Activated T-cell treated with anti-CD3 and anti-CD28 coated beads for 1 hour (primary cell): ENCODE data around the gene STEAP1.
"Not testable (repeated sequence)": the region's sequence is repeated elsewhere in the genome, so short reads cannot be mapped to it uniquely, and the experiment has no call there.

ENCODE experiments used
- DNase-seq: peaks from one replicate; pipeline ENCODE4 v3.0.0-alpha.2; 2020; ENCODE audit warnings: low read depth

STEAP1 gene

DNA sequence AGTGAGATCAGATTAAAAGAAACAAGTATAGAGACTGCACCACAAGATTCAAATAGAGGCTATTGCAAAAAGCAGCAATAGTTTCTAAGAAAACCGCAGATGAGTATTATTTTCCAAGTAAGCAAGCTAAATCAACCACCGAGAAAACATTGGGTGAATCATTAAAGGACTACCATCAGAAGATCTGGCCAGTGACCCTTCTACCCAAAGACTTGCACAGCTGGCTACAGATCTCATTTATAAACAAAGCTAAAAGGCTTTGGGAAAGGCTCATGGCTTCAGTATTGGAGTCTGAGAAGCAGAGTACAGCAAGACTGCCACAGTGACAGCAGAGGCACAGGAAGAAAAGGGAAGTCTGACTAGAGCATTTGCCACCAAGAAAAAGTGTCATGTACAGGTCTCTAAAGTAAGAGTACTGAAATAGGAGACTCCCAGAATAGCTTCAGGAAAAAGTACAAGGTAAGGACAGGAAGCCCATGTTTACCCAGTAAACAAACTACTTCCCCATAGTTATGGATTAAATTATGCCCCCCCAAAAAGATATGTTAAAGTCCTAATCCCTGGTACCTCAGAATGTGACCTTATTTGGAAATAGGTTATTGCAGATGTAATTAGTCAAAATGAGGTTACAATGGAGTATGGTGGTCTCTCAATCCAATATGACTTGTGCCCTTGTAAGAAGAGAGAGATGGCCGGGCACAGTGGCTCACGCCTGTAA lies 19.0 kb downstream of the STEAP1 start:
- DNase-seq, result no peak

DNA sequence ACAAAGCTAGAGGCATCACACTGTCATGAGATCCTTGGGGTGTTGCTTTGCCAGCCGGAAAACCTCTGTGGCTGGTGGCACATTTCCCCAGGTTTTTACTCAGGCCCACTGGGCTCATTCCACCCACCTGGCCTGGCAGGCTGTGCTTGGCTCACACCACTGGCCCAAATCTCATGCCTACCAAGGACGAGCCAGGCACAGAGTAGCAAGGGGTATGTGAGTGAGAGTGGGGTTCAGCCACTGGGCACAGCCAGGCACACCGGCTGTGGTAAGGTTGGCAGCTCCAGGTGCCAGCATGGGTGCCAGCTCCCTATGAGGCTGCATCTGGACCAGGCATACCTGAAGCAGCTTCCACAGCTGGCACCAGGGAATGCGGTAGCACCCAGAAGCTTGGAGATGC lies 21.4 kb downstream of the STEAP1 start:
- no peak for DNase-seq

DNA sequence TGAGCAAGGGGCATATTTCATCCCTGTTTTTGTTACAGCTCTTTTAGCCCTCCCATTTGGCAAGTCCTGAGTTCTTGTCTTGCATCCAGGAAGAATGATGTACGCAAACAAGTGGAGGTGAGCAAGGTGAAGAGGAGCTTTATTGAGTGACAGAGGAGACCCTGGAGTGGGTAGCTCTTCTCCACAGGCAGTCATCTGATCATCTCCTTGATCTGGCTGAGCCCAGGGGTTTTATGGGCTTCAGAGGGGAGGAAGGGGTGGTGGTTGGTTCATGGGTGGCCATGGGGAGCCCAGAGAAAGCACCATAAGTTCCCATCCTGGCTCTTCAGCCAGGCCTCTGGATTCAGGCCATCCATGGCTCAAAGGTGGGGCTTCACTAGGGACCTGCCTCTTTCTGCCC lies 21.9 kb downstream of the STEAP1 start:
- DNase-seq, result no peak

DNA sequence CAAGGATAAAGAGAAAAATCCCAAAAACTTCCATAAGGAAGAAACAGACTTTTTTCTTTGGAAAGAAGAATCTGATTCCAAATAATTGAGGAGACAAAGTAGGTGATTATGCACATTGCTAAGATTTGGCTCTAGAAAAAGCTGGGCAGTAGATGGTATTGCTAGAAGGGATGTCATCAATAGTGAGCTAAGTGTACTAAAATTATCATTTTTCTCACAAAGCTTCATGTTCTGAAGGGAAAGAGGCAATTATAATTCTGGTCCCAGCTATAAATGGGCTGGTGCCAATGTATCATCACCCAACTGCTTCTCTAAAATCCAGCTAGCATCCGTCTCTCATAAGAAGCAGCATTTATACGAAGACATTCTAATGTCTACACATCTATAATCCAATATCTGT lies 23.9 kb downstream of the STEAP1 start:
- no peak for DNase-seq

DNA sequence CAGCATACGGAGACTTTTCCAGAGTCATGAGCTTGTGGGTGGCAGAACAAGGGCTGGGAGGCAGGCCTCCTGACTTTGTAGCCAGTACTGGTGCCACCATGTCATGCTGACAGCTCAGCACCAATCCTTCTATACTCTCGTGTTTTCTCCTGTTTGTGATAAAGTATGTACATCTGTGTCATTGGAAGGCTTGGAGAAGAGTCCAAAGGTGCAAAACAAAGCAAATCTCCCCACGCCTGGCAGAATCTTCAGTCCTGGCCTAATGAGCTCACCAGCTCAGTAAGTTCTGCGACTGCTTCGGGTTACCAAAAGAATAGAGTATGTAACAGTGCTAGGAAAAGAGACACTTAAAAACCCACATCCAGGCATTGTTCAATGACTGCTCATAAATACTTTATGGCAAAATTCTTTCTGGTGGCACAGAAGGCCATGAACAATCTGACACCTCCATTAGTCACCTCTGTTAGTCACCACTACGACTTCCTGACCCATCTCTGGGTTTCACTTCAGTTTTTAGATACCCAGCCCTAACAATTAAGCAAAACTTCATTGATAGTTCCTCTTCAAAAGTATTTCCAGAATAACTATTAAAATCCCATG lies 24.5 kb downstream of the STEAP1 start:
- DNase-seq, result no peak

DNA sequence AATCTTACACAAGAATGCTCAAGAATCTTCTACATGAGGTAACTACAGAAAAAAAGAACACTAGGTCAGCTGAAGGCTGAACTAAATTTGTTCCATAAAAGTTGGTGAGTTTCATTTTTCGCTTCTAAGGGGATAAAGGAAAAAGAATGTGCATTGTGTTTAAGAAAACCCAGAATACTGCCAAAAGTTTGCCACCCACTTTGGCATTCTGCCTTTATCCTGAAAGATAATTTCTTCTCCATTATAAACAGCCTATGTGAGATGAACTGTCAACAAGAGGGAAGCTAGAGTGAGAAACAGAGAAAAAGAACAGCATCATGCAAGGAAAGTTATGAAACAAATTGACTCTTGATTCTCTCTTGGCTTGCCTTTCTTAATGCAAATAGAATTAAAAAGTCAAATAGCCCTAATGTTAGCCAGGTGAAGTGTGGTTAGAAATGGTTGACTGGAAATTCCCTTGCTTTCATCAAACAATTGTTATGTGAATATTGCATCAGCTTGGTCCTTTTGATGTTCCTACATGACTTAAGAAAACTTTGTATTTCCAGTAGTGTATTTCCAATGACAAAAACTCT lies 25.8 kb downstream of the STEAP1 start:
- no peak for DNase-seq

DNA sequence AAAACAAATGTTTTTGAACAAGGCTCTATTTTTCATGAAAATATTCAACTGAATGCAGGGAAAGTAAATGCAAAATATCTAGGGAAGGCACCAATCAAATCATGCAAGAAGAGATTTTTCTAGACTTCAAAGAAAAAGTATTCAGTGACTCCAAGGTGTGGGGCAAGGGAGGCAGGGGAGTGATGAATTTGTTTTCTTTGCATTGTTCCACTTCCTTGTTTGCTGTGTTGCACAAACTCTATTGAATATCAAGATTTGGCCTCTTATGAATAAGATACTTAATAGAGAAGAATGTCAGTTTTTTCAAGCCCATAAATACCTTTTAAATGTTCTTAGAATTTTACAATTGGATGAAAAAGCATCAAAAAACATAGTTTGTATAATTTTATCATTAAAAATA lies 26.4 kb downstream of the STEAP1 start:
- DNase-seq, result no peak

DNA sequence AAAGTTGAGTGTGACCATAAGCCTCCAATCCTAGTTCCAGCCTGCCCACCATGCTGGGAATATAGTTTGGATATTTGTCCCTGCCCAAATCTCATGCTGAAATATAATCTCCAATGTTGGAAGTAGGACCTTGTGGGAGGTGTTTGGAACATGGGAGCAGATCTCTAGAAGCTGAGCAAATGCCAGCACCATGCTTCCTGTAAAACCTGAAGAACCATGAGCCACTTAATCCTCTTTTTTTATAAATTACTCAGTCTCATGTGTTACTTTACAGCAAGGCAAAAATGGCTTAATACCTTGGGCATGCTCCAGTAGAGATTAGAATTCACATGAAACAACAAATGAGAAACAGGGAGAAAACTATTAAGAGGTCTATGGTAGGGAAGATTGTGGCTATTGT lies 27.2 kb downstream of the STEAP1 start:
- DNase-seq, result no peak

DNA sequence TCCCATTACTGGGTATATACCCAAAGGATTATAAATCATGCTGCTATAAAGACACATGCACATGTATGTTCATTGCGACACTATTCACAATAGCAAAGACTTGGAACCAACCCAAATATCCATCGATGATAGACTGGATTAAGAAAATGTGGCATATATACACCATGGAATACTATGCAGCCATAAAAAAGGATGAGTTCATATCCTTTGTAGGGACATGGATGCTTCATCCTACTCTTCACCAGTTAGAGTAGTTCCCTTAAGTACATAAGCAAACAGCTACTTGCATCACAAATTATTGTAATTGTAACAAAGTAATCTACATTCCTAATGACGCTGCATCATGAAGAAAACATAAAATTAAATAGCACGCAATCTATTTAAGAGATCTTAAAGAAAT lies 32.0 kb downstream of the STEAP1 start:
- not testable (repeated sequence) for DNase-seq

DNA sequence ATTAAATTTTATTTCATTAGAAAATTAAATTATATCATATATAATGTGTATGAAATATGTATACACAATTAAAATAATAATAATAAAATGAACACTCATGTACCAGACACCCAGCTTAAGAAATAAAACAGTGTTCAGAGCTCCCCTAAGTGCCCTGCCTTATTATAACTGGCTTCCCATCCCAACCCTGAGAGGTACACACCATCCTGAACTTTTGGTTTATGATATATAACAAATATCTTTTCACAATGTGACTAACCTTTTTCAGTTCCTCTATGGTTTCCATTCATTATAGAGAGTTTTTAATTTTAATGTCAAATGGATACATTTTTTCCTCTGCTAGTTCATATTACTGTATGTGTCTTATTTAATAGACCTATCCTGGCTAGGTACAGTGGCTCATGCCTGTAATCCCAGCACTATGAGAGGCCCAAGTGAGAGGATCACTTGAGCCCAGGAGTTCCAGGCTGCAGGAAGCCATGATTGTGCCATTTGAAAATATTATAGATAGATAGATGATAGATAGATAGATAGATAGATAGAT lies 33.3 kb downstream of the STEAP1 start:
- DNase-seq, result no peak

DNA sequence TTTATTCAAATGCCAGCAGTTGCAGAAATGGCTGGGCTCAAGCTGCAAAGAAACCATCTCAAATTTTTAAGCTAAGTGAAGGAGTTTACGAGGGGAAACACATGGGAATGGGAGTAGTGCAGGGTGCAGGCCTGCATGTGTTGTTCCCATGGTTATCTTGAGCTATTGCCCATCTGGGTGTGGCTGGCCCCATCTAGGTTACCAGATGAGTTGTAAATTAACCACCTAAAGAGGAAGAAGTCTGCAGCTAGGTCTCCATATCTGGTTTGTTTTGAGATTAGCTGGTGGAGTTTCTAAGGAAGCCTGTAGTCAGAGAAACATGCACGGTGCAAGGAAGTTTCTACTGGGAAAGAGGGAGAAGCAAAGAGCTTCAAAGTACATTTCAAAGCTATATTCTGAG lies 34.0 kb downstream of the STEAP1 start:
- DNase-seq, result no peak

DNA sequence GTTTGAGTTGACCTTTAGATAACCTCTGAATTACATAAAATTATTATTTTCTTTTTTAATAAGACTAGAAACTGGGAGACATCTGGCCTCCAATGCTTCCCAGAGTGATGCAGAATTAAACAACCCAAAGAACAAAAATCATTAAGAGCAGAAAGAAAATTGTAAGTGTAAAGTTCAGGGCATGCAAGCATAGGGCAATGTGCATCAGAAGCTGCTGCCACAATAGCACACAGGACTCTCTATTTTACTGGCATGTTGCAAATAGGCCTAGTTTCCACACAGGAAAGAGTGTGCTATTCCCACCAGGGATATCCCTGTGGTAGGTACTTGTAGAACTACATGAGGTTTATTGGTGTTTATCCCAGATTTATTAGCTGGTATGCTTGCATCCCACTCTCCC lies 36.7 kb downstream of the STEAP1 start:
- no peak for DNase-seq

DNA sequence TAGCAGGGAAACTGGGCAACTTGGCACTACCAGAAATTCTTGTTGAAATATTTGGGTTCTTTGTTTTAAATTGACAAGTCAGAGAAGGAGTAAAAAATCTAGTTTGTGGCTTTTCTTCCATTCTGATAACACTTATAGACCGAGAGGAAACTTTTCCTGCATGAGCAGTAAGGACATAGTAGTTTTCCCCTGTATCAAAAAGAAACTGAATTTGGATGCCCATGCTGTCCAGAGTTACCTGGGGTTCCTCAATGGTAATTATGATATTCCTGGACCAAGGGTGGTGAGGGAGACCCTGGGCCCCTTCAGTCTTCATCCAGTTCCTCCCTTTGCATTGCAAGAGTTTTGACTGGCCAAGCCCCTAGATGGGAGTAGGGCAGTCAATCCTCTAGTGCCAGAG lies 37.4 kb downstream of the STEAP1 start:
- DNase-seq, result no peak

DNA sequence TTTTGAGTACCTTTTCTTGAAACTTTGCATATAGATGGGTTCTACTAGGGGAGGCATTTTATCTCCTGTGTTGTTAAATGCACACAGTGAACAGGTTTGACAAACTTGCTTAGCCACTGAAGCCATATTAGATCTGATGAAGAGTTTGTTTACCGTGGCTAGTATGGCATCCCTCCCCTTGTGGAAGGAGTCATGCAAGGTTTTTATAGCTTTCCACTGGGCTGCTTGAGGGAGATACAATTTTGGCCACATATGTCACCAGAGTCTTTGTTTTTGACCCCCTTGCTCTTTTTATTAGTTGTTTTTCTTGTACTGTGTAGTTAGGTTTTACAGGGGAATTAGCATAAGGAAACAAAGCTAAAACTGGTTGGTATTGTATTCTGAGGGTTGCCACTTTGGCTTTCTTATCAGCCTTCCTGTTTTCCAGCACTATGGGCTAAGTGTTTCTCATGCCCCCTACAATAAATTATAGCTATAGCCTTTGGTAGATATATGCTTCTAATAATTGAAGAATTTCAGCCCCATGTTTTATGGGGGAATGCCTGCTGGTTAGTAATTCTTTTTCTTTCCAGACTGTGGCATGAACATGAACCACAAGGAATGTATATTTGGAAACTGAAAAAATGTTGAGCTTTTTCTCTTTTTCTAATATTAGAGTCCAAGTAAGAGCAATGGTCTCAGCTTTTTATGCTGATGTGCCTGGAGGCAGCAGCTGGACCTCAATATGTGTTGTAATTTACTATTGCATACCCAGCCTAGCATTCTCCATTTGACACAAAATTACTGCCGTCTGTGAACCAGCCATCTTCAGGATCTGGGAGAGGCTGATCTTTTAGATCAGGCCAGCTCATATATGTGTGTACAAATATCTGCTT lies 38.8 kb downstream of the STEAP1 start:
- no peak for DNase-seq

DNA sequence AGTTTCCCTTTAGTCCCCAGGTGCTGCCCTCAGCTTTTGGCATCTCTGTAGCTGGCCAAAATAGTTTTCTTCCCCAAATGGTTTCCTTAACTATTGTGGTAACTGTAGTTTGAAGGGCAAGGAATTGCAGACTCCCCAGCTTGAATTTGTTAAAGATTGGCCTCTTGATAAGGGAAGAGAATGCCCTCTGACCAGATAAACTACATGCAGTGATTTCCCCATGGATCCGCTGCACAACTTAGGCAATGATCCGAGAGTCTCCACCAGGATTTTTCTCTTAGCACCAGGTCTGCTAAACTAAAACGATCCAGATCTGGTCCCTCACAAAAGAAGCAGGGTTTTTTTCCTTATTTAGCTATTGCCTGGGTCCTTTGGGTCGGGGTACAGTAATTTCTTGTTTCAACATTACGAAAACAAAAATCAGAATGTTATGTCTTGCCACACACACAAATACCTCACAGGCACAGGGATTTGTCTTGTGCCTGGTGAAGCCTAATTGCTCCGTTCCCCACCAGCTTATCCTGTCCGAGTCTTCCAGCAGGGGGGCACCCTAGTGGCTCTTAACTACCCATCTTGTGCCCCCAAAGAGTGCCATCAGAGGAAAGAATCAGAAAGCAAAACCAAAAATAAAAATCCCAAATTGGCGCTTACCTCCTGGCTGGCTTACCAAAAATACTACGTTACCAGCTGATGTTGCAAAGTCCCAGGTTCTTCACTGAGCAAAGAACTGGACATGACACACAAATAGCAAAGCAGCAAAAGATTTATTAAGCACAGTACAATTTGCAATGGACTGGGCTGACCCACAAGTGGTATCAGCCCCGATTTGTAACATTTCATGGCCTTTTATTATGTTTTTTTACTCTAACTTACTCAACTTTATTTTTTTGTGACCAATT lies 40.9 kb downstream of the STEAP1 start:
- no peak for DNase-seq

DNA sequence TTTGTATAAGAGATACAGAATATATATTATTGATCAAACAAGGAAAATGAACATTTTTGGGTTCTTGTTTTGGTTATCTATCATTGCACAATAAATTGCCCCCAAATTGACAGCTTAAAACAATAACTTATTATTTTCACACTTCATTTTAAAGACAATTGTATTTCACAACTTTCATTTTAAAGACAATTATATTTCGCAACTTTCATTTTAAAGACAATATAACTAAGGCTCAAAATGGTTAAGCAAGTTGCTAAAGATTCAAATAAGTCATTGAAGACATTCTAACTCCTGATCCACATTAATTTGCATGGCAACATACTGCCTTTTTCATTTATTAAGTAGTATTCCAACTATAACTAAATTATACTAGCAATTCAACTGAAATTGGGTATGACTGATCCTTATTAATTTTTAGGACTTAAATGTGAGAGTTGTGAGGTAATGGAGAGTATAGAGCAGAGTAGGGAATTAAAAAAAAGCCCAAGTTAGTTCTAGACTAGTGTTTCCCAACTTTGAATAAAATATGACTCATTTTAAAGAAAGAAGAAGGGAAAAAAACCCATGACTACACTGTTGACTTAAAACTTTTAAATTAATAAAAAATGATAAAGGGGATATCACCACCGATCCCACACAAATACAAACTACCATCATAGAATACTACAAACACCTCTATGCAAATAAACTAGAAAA lies 47.4 kb downstream of the STEAP1 start:
- no peak for DNase-seq

DNA sequence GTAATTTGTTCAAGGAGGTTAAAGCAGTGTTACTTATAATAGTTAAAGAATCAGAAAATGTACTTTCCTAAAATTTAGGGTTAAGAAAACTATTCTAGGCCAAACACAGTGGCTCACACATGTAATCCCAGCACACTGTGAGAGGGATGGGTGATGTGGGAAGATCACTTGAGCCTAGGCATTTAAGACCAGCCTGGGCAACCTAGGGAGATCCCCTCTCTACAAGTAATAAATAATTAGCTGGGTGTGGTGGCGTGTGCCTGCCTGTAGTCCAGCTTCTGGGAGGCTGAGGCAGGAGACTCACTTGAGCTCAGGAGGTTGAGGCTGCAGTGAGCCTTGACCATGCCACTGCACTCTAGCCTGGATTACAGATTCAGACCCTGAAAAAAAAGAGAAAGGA lies 53.7 kb downstream of the STEAP1 start:
- no peak for DNase-seq

DNA sequence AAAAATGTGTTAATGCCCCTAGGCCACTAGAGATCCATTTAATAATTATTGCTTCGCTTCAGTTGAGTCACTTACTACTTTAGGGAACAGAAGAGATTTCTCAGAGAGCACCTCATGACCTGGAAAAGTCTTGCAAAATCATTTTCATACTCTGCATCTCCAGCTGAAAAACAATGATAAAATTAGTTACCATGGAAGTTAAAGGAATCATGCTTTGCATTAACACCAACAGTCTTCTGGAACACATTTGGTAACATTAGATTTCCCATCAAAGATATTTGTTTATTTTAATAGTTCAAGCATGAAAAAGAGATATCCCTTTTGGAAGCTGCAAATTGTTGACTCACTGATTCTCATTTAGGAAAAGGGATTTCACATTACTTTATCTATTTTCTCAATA lies 55.5 kb downstream of the STEAP1 start:
- DNase-seq, result no peak

DNA sequence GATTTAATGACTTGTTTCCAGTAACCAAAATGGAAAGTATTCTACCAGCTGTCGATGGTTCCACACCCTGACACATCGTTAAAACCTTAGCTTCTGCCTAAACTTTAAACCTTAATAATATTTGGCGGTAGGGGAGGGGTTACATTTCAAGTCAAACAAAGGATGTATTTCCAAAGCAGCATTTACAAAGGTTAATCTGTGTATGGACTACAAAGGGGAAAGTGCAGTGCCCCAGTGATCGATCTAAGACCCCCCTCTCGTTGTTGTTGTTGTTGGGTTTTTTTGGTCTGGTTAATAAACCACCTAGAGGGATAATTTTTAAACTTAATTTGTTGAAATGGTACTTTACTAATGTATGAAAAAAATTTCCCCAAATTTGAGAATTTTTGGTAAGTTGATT lies 56.2 kb downstream of the STEAP1 start:
- no peak for DNase-seq

DNA sequence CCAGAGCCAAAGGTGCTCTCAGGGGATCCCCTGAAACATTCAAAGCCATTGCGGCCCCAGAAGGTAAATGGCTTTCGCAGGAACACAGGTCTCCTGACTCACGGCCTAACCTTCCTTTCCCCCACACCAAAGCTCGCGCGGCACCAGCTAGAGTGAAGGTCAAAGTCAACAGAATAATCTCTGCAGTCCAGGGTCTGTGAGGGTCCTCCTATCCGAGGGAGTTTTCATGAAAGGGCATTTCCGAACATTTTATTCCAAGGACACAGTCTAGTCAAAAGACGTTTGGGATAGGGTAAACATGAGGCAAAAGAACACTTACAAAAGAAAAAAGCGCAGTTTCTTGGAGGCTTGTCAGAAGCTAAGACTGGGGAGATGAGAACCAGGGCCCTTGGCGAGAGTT lies 56.7 kb downstream of the STEAP1 start:
- no peak for DNase-seq
